Breast epithelium (tissue), 3 donors: ENCODE measurements around the gene MORF4L2.
"Not testable (repeated sequence)": the region's sequence is repeated elsewhere in the genome, so short reads cannot be mapped to it uniquely, and the experiment has no call there.

ENCODE experiments used
- POLR2A ChIP-seq: fragments of 450-650 bp; IDR thresholded peaks from one replicate; pipeline ENCODE4 v1.6.1; 2016; ENCODE audit warnings: antibody characterized with exemption, mild to moderate bottlenecking, moderate library complexity
- POLR2AphosphoS5 ChIP-seq, 3 donors: sonication (generic); formaldehyde crosslinking; IDR thresholded peaks; one replicate each; pipeline ENCODE4 v1.6.1; 2017; ENCODE audit warnings: antibody characterized with exemption in 3 of 3
- TF ChIP-seq, protein P1 (sequence below), 3 donors: fragments of 450-650 bp; IDR thresholded peaks; one replicate each; pipeline ENCODE4 v1.5.1; 2016 to 2017; ENCODE audit warnings: antibody characterized with exemption in 3 of 3, mild to moderate bottlenecking in 3 of 3, moderate library complexity in 3 of 3

- TF ChIP-seq, protein P1, sequence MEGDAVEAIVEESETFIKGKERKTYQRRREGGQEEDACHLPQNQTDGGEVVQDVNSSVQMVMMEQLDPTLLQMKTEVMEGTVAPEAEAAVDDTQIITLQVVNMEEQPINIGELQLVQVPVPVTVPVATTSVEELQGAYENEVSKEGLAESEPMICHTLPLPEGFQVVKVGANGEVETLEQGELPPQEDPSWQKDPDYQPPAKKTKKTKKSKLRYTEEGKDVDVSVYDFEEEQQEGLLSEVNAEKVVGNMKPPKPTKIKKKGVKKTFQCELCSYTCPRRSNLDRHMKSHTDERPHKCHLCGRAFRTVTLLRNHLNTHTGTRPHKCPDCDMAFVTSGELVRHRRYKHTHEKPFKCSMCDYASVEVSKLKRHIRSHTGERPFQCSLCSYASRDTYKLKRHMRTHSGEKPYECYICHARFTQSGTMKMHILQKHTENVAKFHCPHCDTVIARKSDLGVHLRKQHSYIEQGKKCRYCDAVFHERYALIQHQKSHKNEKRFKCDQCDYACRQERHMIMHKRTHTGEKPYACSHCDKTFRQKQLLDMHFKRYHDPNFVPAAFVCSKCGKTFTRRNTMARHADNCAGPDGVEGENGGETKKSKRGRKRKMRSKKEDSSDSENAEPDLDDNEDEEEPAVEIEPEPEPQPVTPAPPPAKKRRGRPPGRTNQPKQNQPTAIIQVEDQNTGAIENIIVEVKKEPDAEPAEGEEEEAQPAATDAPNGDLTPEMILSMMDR (IDR thresholded peaks at IDR 0.05), result not testable (repeated sequence)
- TF ChIP-seq POLR2AphosphoS5 (IDR thresholded peaks at IDR 0.05); POLR2A: not testable (repeated sequence)
Observed at GRCh38 chrX:103655230-103656000, 31.1 kb downstream of the MORF4L2 start.
